GM13977 (cell line): ENCODE data around the gene ACOT11.
"Not testable (repeated sequence)": the region's sequence is repeated elsewhere in the genome, so short reads cannot be mapped to it uniquely, and the experiment has no call there.

ENCODE experiments used
- DNase-seq: peaks from one replicate; pipeline ENCODE4 v3.0.0; 2012; ENCODE audit warnings: low spot score
- in situ Hi-C: fragments of 300-500 bp; cut with MboI; formaldehyde crosslinking; loops from one replicate; pipeline ENCODE4 v1.12.0; 2022; ENCODE audit warnings: low sequenced_read_pairs, low pct_unique_long_range_greater_than_20kb, mixed read lengths, inconsistent platforms; ENCODE audit not compliant: unreplicated experiment
- TF ChIP-seq, protein P1 (sequence below): IDR thresholded peaks from 2 replicates; pipeline ENCODE4 v1.5.1; 2012; ENCODE audit warnings: mild to moderate bottlenecking, control low read depth; ENCODE audit not compliant: insufficient read depth; ENCODE audit errors: extremely low read depth, missing control alignments

The ACOT11 gene

DNA sequence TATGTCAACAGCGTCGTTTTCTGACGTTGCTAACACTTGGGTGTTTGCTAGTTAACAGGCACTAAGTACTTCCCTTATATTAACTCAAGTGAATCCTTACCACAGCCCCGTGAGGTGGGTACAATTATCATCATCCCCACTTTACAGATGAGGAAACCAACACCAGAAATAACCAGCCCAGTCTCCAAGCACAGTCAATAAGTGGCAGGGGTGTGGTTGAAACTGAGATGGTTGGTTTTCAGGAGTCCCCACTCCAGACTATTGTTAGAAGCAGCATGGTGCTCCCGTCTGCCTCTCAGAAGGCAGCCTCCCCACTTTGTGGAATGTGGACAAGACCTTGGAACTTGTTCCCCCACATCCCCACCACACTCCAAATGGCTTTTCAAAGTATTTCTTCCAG is 45.7 kb upstream of the ACOT11 start:
- TF ChIP-seq, protein P1, sequence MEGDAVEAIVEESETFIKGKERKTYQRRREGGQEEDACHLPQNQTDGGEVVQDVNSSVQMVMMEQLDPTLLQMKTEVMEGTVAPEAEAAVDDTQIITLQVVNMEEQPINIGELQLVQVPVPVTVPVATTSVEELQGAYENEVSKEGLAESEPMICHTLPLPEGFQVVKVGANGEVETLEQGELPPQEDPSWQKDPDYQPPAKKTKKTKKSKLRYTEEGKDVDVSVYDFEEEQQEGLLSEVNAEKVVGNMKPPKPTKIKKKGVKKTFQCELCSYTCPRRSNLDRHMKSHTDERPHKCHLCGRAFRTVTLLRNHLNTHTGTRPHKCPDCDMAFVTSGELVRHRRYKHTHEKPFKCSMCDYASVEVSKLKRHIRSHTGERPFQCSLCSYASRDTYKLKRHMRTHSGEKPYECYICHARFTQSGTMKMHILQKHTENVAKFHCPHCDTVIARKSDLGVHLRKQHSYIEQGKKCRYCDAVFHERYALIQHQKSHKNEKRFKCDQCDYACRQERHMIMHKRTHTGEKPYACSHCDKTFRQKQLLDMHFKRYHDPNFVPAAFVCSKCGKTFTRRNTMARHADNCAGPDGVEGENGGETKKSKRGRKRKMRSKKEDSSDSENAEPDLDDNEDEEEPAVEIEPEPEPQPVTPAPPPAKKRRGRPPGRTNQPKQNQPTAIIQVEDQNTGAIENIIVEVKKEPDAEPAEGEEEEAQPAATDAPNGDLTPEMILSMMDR: no peak
- DNase-seq: no peak
- in situ Hi-C loops: no loop called here

DNA sequence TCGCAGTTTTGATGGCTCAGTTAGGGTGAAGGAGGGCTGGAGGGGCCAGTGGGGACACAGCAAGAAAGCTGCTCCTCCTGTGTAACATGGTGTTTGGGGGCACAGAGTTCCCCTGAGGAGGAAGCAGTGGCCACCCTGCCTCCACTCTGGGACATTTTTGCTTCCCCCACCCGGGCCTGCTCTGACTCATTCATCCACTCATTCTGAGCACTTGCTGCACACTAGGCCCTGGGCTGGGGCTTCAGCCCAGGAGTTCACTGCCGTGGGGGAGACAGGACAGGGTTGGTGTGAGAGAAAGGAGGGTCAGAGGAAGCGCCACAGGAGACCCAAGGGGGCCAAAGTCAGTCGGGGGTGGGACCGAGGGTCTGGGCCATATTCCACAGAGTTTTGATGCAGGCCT is 41.4 kb upstream of the ACOT11 start:
- in situ Hi-C loops: no loop called here
- TF ChIP-seq, protein P1: no peak
- DNase-seq: no peak

DNA sequence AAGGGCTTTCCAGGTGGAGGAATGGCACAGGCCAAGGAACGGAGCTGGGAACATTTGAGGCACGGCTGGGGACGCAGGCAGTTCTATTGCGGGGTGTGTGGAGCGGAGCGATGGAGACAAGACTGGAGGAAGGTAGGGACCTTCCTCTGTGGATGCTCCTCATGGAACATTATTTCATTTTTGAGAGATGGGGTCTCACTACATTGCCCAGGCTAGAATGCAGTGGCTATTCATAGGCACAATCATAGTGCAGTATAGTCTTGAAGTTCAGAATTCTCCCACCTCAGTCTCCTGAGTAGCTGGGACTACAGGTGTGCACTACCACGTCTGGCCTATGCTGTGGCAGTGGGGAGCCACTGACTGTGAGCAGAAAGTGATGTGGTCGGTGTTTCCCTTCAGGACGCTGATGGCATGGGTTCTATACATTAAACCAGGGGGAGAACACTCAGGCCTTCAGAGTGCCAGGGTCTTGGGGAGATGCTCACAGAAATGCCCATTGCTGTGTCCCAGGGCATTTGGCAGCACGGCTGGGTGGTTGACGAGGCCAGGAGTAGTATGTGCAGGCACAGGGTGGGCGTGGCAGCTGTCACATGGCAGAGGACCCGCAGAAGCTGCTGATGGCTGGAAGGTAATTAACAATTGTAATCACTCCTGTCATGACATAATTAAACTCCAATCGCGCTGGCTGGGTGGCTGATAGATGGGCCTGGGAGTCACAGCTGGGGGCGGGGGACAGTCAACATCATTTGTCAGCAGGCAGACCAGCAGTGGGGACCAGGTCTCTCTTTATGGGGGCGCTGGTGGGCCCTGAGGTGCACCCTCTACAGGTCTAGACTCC is 40.8 kb upstream of the ACOT11 start:
- TF ChIP-seq, protein P1: no peak
- in situ Hi-C loops: no loop called here
- DNase-seq: no peak

DNA sequence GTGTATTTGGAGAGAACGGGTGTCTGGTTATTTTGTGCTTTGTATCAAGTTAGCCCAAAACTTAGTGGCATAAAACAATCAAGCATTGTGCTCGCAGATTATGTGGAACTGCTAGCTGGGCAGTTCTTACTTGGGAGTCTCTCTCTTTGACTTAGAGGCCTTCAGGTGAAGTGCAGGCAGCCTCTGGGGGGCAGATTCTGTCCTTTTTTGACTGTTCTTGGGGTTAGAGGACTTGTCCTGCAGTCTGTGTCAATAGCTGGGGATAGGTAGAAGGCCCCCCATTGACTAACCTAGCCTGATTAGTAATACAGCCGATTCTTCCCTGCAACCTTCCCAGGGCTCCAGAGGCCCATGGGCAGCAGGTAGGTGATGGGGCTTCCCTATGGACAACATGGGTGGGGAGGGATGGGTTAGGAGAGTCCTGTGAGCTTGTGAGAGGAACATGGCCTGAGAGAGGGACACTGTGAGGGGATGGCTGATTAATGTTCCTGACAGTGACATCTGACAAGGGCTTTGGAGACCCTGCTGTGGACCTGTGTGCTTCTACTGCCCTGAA is 37.2 kb upstream of the ACOT11 start:
- TF ChIP-seq, protein P1: no peak
- in situ Hi-C loops: no loop called here
- DNase-seq: peak; percentile 28

DNA sequence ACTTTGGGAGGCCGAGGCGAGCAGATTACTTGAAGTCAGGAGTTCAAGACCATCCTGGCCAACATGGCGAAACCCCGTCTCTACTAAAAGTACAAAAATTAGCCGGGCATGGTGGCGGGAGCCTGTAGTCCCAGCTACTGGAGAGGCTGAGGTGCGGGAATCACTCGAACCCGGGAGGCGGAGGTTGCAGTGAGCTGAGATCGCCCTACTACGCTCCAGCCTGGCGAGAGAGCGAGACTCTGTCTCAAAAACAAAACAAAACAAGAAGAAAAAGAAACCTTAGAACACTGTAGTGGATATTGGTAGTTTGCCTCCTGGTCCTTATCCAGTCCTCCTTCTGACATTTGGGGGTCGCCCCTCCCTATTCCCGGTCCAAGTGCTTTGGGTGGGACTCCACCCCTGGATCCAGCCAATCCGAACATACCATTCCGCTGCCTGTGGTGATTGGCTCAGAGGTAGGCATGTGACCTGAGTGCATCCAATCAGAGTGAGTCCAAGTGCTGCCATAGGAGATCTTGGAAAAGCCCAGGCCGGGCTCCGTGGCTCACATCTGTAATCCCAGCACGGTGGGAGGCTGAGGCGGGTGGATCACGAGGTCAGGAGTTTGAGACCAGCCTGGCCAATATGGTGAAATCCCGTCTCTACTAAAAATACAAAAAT is 34.0 kb upstream of the ACOT11 start:
- in situ Hi-C loops, DNase-seq: not testable (repeated sequence)

DNA sequence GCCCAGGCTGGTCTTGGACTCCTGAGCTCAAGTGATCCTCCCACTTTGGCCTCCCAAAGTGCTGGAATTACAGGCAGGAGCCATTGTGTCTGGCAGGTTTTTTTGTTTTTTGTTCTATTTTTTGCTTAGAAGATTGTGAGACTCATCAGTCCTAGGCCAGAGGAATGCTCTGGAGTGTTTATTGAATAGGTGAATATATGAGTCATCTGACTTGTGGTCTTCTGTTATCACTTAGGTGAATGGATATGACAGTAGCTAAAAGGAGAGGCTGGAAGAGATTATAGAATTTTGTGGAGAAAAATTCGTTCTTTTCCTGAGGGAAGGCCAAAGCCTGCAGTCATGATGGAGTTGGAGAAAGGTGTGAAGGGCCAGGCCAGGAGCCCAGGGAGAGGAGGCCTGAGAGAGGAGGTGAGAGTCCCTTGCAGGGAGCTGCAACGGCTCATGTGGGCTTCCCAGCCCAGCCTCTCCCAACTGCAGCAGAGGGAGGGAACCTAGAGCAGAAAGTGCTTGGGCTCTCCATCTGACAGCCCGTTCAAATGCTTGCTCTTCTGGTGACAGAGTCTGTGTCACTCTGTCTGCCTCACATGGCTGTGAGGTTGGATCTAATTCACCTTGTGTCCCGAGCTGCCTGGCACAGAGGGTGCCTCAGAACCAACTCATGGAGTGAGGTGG is 31.6 kb upstream of the ACOT11 start:
- TF ChIP-seq, protein P1: no peak
- in situ Hi-C loops: no loop called here
- no peak for DNase-seq

DNA sequence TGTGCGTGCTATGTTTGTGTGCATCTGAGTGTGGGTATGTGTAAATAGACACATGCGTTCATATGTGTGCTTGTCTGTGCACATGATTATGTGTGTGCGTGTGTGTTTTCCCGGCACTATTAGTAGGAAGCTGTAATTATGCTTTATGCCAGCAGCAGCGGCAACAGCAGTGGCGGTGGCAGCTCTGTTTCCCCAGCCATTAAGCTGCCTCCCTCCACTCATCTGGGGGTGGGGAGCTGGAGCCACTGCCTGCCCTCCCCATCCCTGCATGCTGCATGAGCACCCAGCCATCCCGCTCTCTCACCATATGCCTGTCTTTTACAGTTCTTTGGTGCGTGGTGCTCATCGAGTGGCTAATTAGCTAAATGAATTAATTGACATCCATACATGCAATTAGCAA is 30.5 kb upstream of the ACOT11 start:
- in situ Hi-C loops: no loop called here
- TF ChIP-seq, protein P1: no peak
- DNase-seq: no peak
